GM19239 (cell line): ENCODE data around the gene PODNL1.
"Not testable (repeated sequence)": the region's sequence is repeated elsewhere in the genome, so short reads cannot be mapped to it uniquely, and the experiment has no call there.

Experiments used
- DNase-seq: peaks from one replicate; pipeline ENCODE4 v3.0.0; 2011; ENCODE audit warnings: low spot score; ENCODE audit not compliant: insufficient read length
- FAIRE-seq: peaks from 2 replicates; lab custom pipeline; 2011; peaks lifted over from hg19 to GRCh38; lab: Jason Lieb, UNC

Gene PODNL1

DNA sequence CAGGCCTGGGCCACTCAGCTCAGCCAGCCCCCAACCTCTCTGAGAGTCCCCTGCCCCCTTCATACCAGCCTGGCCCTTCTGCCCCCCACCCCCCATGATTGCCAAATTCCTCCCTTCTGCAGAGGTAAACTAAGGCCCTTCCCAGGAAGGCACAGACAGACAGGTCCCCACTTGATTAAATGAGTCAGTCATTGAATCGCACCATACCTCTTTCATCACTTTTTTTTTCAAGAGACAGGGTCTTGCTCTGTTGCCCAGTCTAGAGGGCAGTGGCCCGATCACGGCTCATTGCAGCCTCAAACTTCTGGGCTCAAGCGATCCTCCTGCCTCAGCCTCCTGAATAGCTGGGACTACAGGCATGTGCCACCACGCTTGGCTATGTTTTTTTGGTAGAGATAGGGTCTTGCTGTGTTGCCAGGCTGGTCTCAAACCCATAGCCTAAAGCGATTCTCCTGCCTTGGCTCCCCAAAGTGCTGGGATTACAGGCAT, 6.0 kb downstream of the PODNL1 start:
- FAIRE-seq (no peak), DNase-seq (no peak)

DNA sequence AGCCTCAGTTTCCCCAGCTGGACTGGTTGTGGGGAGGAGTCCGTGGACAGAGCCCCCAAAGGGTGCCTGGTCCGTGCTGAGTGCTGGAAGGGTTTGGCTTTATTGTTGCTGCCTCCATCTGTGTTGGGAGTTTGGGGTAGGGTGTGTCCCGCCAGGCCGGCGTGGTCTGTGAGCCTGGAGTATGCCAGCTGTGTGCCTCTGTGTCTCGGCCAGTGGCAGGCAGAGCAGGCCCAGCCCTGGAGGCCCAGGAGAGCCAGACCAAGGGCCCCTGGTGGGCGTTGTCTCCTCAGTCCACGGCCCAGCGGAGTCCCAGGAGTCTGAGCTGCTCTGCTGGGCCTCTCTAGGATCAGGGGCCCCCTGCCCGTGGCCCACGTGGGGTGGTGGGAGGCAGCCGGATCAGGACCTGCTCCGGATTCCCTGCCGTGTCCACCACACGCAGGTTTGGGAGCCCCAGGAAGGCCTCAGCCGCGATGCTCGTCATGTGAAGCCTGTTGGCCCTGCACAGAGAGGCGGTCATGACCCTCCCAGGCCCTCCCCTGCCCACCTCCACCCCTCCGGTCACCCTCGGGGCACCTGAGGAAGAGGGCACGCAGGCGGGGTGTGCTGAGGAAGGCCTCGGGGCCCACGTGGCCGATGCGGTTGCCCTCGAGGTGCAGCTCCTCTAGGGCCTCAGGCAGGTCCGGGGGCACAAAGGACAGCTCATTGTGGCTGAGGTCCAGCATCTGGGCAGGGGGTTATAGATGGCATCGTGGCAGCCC, 6.6 kb downstream of the PODNL1 start:
- FAIRE-seq (no peak), DNase-seq (no peak)

DNA sequence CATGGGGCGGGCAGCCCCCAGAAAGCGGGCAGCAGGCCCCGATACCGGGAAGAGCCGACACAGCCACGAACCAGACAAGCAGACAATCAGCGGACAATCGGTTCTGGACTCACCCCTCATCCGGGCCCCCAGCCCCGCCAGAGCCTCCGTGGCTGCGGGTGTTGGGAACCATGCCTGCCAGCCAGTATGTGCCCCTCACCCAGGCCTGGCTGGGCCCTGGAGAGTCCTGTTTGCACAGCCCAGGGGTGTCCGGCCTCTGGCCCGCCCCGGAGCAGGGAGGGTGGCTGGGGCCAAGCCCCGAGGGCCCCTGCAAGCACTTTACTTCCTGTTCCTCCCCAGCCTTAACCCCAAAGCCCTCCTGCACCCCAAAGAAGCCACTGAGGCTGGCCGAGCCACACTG, 7.8 kb downstream of the PODNL1 start:
- no peak for FAIRE-seq
- no peak for DNase-seq

DNA sequence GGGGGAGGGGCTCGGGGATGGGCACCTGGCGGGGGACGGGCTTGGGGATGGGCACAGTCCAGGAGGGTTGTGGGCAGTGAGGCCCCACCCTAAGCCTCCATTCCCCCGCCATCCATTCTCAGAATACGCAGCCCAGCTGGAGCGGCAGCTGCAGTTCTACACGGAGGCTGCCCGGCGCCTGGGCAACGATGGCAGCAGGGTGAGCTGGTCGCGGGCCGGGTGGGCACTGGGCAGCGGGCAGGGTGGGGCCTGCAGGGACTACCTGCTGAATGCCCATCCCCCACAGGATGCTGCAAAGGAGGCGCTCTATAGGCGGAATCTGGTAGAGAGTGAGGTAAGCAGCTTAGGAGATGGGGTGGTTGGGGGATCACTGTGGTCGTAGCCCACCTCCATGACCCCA, 8.3 kb downstream of the PODNL1 start:
- DNase-seq: no peak
- no peak for FAIRE-seq

DNA sequence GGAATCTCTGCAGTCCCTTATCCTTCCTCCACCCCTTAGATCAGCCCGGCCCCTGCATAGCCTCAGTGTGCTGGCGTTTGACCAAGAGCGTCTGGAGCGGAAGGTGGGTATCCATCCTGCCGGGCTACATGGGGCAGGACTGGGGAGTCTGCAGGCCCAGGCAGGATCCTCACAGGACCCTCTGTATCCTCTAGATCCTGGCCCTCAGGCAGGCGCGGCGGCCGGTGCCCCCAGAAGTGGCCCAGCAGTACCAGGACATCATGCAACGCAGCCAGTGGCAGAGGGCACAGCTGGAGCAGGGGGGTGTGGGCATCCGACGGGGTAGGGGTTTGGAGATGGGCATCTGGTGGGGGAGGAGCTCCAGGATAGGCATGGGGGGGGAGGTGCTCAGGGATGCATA, 8.9 kb downstream of the PODNL1 start:
- DNase-seq (no peak), FAIRE-seq (no peak)

DNA sequence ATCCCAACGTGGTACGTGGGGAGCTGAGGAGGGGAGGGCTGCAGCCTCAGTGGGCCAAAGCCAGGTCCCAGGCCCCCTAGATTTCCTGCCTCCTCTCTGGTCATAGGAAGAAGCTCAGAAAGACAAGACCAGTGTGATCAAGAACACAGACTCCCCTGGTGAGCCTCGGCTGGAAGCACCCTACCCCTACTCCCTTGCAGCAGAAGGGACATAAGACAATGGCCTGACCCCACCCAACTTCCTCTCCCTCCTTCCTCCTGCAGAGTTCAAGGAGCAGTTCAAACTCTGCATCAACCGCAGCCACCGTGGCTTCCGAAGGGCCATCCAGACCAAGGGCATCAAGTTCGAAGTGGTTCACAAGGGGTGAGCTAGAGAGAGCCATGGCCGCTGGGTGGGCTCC, 11.5 kb downstream of the PODNL1 start:
- FAIRE-seq (no peak), DNase-seq (no peak)

DNA sequence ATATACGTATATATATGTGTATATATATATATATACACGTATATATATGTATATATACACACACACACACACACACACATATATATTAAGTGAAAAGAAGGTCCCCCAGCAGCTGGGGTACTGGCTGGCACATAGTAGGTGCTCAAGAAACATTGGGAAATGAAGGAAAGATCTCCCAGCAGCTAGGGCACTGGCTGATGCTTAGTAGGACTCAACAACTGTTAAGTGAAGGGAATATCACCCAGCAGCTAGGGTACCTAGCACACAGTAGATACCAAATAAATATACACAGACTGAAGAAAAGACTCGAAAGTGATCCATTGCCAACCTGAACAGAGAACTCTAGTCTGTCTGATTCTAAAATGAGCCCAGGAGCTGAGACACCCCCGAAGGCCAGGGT, 12.2 kb downstream of the PODNL1 start:
- FAIRE-seq: no peak
- no peak for DNase-seq

DNA sequence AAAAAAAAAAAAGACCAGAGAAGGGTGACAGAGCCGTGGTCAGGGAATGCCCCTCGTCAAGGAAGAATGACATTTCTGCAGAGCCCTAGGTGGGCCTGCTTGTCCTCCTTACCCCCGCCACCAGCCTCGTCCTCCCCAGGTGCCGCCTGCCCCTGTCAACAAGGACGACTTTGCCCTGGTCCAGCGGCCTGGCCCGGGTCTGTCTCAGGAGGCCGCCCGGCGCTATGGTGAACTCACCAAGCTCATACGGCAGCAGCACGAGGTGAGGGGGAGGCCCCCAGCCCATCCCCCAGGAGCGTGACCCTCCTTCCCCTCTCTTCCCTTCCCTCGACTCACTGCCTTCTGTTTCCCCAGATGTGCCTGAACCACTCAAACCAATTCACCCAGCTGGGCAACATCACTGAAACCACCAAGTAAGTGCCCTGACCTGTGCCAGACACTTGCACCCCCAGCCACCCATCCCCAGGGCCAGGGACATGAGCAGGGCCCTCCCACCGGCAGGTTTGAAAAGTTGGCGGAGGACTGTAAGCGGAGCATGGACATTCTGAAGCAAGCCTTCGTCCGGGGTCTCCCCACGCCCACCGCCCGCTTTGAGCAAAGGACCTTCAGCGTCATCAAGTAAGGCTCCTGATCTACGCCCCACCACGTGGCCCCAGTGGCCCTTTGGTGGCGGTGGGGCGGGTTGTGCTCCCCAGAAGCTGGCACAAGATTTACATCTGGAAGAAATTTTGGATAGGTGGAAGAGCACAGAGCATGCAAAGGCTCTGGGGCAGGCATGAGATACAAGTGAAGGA, 14.8 kb downstream of the PODNL1 start:
- no peak for FAIRE-seq

DNA sequence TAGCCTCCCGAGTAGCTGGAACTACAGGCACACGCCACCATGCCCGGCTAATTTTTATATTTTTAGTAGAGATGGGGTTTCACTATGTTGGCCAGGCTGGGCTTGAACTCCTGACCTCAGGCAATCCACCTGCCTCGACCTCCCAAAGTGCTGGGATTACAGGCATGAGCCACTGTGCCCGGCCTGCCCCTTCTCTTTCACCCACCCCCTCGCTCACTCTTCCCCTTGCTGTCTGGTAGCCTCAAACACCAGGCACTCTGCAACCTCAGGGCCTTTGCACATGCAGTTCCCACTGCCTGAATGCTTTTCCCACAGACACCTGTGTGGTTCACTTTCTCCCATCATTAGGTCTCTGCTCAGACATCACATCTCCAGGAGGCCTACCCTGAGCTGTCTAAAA, 16.1 kb downstream of the PODNL1 start:
- DNase-seq, FAIRE-seq: not testable (repeated sequence)

More for the DNA sequence above, 14.8 kb downstream of the PODNL1 start:
- DNase-seq: no peak

DNA sequence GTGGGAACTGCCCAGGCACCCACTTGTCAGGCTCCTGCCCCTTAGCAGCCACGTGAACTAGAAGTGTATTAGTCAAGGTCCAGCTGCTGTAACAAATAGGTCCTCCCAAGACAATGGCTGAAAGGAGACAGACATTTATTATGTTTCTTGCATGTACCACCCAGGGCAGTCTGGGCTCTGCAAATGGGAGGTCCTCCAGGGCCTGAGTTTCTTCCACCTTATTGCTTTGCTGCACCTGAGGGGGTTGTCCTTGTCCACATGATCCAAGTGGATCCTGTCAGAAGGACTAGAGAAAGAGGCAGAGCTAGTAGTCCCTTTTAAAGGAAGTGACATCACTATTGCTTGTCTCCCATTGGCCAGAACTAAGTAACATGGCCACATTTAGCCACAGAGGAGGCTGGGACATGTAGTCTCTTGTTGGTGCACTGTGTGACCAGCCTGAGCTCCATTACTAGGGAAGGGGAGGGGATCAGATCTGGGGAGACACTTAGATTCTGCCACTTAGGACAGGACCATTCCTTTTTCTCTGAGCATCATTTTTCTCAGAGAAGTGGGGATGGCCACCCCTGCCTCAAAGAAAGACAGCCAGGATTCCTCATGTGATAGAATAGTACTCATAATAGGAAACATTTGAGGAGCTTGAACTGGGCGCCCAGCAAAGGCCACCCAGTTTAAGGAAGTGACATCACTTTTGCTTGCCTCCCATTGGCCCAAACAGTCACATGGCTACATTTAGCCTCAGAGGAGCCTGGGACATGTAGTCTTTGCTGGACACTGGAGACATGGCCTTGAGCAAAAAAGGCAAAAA, 17.1 kb downstream of the PODNL1 start:
- DNase-seq (peak; percentile 68), FAIRE-seq (peak; percentile 21)

DNA sequence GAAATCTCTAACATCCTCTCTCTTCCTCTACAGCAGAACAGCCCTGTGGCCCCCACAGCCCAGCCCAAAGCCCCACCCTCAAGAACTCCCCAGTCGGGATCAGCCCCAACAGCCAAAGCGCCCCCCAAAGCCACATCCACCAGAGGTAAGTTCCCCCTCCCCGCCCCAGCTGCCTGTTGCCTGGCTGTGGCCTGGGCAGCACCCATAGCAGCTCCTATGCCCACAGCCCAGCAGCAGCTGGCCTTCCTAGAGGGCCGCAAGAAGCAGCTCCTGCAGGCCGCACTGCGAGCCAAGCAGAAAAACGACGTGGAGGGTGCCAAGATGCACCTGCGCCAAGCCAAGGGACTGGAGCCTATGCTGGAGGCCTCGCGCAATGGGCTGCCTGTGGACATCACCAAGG, 17.7 kb downstream of the PODNL1 start:
- DNase-seq (no peak), FAIRE-seq (no peak)

DNA sequence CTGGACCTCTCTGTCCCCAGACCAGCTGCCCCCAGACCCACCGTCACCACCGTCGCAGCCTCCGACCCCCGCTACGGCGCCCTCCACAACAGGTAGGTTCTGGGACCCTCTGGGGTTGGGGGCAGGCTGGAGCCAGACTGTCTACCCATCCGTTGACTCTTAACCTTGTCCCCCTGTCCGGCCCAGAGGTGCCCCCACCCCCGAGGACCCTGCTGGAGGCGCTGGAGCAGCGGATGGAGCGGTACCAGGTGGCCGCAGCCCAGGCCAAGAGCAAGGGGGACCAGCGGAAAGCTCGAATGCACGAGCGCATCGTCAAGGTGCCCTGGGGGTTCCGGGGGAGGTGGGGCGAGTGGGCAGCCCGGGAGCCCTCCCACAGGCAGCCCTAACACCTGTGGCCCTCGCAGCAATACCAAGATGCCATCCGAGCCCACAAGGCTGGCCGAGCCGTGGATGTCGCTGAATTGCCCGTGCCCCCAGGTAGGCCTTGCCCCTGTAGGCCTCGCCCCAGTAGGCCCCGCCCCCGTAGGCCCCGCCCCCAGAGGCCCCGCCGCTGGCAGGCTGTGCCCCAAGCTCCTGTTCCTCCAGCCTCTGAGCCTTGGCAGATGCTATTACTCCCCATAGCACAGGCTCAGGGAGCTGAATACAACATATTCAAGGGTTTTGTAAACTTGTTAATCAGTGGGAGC, 19.3 kb downstream of the PODNL1 start:
- DNase-seq: no peak
- FAIRE-seq: no peak

DNA sequence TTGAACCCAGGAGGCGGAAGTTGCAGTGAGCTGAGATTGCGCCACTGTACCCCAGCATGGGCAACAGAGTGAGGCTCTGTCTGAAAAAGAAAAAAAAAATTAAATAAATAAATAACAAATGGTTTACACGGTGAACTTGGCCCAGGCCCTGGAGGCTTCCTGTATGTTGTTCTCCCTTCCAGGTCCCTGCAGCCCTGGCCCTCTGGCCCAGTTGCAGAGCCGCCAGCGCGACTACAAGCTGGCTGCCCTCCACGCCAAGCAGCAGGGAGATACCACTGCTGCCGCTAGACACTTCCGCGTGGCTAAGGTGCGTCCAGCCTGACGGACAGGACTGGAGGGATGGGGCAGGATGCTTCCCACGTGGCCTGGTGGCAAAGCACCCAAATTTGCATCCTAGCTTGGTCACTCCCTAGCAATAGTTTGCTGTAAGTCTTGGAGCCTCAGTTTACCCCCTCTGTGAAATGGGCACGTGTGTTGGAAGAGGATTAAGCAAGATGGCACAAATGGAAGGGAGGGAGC, 20.3 kb downstream of the PODNL1 start:
- DNase-seq (no peak), FAIRE-seq (no peak)

DNA sequence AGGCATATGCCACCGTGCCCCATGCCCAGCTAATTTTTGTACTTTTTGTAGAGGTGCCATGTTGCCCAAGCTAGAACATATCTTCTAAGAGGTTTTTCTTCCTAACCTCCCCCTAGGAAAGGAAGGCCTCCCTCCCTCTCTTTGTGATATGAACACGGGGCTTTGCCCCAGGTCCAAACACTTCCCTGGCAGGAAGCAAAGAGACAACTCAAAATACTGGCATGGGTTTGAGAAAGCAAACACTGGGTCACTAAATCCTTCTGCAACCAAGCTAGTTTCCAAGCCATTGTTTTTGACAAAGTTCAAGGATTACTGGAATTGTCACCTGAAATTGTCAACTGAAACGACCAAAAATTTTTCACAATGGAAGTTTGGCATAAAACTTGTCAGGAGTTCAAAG, 23.4 kb downstream of the PODNL1 start:
- DNase-seq: no peak
- FAIRE-seq: no peak

DNA sequence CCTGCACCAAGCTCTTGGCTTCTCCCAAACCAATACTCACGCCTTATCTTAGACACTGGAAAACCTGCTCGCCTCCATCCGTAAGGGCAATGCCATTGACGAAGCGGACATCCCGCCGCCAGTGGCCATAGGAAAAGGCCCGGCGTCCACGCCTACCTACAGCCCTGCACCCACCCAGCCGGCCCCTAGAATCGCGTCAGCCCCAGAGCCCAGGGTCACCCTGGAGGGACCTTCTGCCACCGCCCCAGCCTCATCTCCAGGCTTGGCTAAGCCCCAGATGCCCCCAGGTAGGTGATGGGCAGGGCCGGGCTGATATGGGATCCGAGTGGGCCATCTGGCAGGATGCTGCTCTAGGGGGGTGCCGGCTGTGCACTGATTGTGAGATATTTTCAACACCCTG, 24.9 kb downstream of the PODNL1 start:
- FAIRE-seq (no peak), DNase-seq (no peak)

DNA sequence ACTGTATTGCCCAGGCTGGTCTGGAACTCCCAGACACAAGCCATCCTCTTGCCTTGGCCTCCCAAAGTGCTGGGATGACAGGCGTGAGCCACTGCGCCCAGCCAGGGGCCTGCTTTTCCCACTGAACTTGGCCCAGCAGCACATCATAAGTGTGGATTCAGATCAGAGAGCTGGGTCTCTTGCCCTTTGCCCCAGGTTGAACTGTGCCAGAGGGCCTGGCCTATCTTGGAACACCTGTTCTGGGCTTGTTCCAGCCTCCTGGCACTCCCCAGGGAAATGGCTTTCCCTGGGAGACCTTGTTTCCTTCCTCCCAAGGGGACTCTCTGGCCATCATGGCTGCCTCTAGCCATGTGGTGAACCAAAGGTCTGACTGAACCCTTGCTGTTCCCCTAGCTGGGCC, 28.8 kb downstream of the PODNL1 start:
- FAIRE-seq (no peak), DNase-seq (no peak)

DNA sequence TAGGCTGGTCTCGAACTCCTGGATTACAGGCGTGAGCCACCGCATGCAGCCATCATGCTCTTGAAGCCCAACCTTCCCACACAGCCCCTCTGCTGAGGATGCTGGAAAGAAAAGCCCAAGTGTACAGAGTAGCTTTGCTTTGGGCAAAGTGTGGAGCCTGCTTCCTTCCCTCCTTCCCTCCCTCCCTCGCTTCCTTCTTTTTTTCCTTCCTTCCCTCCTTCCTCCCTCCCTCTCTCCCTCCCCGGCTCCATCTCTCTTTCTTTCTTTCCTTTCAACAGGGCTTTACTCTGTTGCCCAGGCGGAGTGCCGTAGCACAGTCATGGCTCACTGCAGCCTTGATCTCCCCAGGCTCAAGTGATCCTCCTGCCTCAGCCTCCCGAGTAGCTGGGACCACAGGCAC, 29.5 kb downstream of the PODNL1 start:
- no peak for FAIRE-seq
- no peak for DNase-seq

DNA sequence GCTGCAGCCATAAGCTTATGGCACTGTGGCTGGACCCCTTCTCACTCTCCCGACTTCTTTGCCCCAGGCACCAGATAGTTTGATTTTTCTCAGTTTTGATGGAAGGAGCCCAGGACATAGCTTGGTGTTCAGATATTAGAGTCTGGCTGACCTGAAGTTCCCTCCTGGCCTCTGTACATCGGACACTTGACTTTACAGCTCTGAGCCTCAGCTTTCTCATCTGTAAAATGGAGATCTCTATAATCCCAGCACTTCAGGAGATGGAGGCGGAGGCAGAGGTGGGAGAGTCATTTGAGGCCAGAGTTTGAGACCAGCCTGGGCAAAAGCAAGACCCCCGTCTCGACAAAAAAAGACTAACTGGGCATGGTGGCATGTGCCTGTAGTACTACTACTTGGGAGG, 31.3 kb downstream of the PODNL1 start:
- FAIRE-seq (peak; percentile 23), DNase-seq (no peak)

DNA sequence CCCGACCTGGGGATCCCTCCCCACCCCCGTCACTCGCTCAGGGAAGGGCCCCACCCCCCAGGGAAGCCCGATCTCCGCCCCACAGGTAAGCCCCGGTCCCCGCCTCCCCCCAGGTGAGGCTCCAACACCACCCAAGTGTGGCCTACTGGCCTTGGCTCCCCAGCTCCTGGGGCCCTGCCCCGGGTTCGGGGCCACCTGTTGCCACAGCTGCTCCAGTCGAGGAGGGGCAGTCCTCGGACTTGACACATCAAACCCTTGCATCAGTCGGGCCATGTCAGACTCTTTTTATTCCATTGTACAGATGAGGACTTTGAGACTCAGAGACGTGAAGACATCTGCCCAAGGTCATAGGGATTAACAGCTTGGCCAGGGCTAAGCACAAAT, 31.7 kb downstream of the PODNL1 start:
- DNase-seq (no peak), FAIRE-seq (peak; percentile 26)
